WTC11 (cell line): ENCODE data around the gene KRI1. TPM values are rescaled to one million over a fixed set of nuclear protein-coding genes. Genes with fewer than 3 reads are reported as not detected.

Experiments used
- ATAC-seq: fragments of 200-7000 bp; cut with Tn5 transposase; 2 replicates; pipeline ENCODE4 v1.10.0; 2021; ENCODE audit warnings: mild to moderate bottlenecking, moderate library complexity
- CTCF ChIA-PET: fragments of 300-600 bp; sonication (Branson Sonifier 250); formaldehyde crosslinking; loops from one replicate; lab custom pipeline; 2021; ENCODE audit warnings: antibody characterized with exemption; lab: Charles Lee
- POLR2A ChIA-PET: fragments of 350-600 bp; sonication (Branson Sonifier 250); formaldehyde crosslinking; loops from one replicate; lab custom pipeline; 2021; ENCODE audit warnings: antibody characterized with exemption; lab: Charles Lee
- DNase-seq: peaks from one replicate; pipeline ENCODE4 v3.0.0; 2021; ENCODE audit warnings: low spot score
- H3K27ac Mint-ChIP-seq: 2 replicates; pipeline ENCODE4 v1.8.0; 2021; ENCODE audit warnings: mixed read lengths
- H3K27me3 Mint-ChIP-seq: 2 replicates; pipeline ENCODE4 v1.8.0; 2021; ENCODE audit warnings: low read depth, mild to moderate bottlenecking, moderate library complexity, mixed read lengths
- H3K36me3 Mint-ChIP-seq: 2 replicates; pipeline ENCODE4 v1.8.0; 2021; ENCODE audit warnings: mixed read lengths
- H3K4me1 Mint-ChIP-seq: 2 replicates; pipeline ENCODE4 v1.8.0; 2022; ENCODE audit warnings: mixed read lengths
- H3K4me3 Mint-ChIP-seq: 2 replicates; pipeline ENCODE4 v1.8.0; 2021; ENCODE audit warnings: mild to moderate bottlenecking, moderate library complexity, mixed read lengths
- H3K9me3 Mint-ChIP-seq: 2 replicates; pipeline ENCODE4 v1.8.0; 2021; ENCODE audit warnings: mixed read lengths
- CREB1 ChIP-seq: sonication (generic); formaldehyde crosslinking; IDR thresholded peaks from 2 replicates; pipeline ENCODE4 v1.8.0; 2023; ENCODE audit warnings: mild to moderate bottlenecking, missing genetic modification reagents
- EMX1 ChIP-seq: fragments of 250-450 bp; sonication (Bioruptor Pico); IDR thresholded peaks from 2 replicates; pipeline ENCODE4 v1.8.0; 2021; ENCODE audit warnings: mild to moderate bottlenecking
- FOXJ3 ChIP-seq: sonication (generic); formaldehyde crosslinking; IDR thresholded peaks from 2 replicates; pipeline ENCODE4 v1.9.0; 2021; ENCODE audit warnings: missing genetic modification reagents, mild to moderate bottlenecking, borderline replicate concordance
- GTF2I ChIP-seq: fragments of 250-450 bp; sonication (Bioruptor Pico); conservative IDR thresholded peaks from 2 replicates; pipeline ENCODE4 v1.4.0; 2021; ENCODE audit warnings: mild to moderate bottlenecking
- JAZF1 ChIP-seq: fragments of 250-450 bp; sonication (Bioruptor Pico); IDR thresholded peaks from 2 replicates; pipeline ENCODE4 v1.9.0; 2021; ENCODE audit warnings: moderate library complexity, mild to moderate bottlenecking, inconsistent platforms
- NR2C2 ChIP-seq: sonication (generic); formaldehyde crosslinking; IDR thresholded peaks from 2 replicates; pipeline ENCODE4 v1.8.0; 2022; ENCODE audit warnings: mild to moderate bottlenecking, missing genetic modification reagents
- OVOL2 ChIP-seq: fragments of 250-450 bp; sonication (Bioruptor Pico); IDR thresholded peaks from 2 replicates; pipeline ENCODE4 v1.9.0; 2021; ENCODE audit warnings: mild to moderate bottlenecking, borderline replicate concordance
- RORB ChIP-seq: fragments of 250-450 bp; sonication (Bioruptor Pico); IDR thresholded peaks from 2 replicates; pipeline ENCODE4 v1.9.0; 2021; ENCODE audit warnings: mild to moderate bottlenecking
- TEAD4 ChIP-seq: sonication (generic); formaldehyde crosslinking; IDR thresholded peaks from 2 replicates; pipeline ENCODE4 v1.8.0; 2022; ENCODE audit warnings: mild to moderate bottlenecking, missing genetic modification reagents
- TP53 ChIP-seq: sonication (generic); formaldehyde crosslinking; IDR thresholded peaks from 2 replicates; pipeline ENCODE4 v1.8.1; 2023; ENCODE audit warnings: mild to moderate bottlenecking, missing genetic modification reagents
- ZNF232 ChIP-seq: sonication (generic); formaldehyde crosslinking; IDR thresholded peaks from 2 replicates; pipeline ENCODE4 v1.8.0; 2022; ENCODE audit warnings: mild to moderate bottlenecking, missing genetic modification reagents
- ZNF396 ChIP-seq: fragments of 250-450 bp; sonication (Bioruptor Pico); IDR thresholded peaks from 2 replicates; pipeline ENCODE4 v1.8.0; 2021; ENCODE audit warnings: mild to moderate bottlenecking, moderate library complexity, borderline replicate concordance
- total RNA-seq: library from RNA; stranded (reverse); gene quantifications from 3 replicates; pipeline ENCODE4 v1.2.3, GENCODE V29; 2021
- TF ChIP-seq, protein P1 (sequence below): sonication (generic); formaldehyde crosslinking; IDR thresholded peaks from 2 replicates; pipeline ENCODE4 v1.8.1; 2023; ENCODE audit warnings: mild to moderate bottlenecking, missing genetic modification reagents, moderate library complexity
- TF ChIP-seq, protein P2 (sequence below): fragments of 250-450 bp; sonication (Bioruptor Pico); IDR thresholded peaks from 2 replicates; pipeline ENCODE4 v1.9.0; 2021; ENCODE audit warnings: mild to moderate bottlenecking
- TF ChIP-seq, protein P3 (sequence below): sonication (generic); formaldehyde crosslinking; conservative IDR thresholded peaks from 2 replicates; pipeline ENCODE4 v1.8.1; 2022; ENCODE audit warnings: mild to moderate bottlenecking, missing genetic modification reagents
- TF ChIP-seq, protein P4 (sequence below): fragments of 250-450 bp; sonication (Bioruptor Pico); IDR thresholded peaks from 2 replicates; pipeline ENCODE4 v1.9.0; 2021; ENCODE audit warnings: mild to moderate bottlenecking, borderline replicate concordance
- TF ChIP-seq, protein P5 (sequence below): sonication (generic); formaldehyde crosslinking; IDR thresholded peaks from 2 replicates; pipeline ENCODE4 v1.8.0; 2022; ENCODE audit warnings: mild to moderate bottlenecking, missing genetic modification reagents
- TF ChIP-seq, protein P6 (sequence below): sonication (generic); formaldehyde crosslinking; IDR thresholded peaks from 2 replicates; pipeline ENCODE4 v1.8.0; 2022; ENCODE audit warnings: mild to moderate bottlenecking, missing genetic modification reagents
- TF ChIP-seq, protein P7 (sequence below): sonication (generic); formaldehyde crosslinking; IDR thresholded peaks from 2 replicates; pipeline ENCODE4 v1.8.1; 2022; ENCODE audit warnings: low read depth, missing genetic modification reagents, borderline replicate concordance

Gene KRI1
- total RNA-seq, 1 experiment from 2014 or later: 43.6 TPM

DNA sequence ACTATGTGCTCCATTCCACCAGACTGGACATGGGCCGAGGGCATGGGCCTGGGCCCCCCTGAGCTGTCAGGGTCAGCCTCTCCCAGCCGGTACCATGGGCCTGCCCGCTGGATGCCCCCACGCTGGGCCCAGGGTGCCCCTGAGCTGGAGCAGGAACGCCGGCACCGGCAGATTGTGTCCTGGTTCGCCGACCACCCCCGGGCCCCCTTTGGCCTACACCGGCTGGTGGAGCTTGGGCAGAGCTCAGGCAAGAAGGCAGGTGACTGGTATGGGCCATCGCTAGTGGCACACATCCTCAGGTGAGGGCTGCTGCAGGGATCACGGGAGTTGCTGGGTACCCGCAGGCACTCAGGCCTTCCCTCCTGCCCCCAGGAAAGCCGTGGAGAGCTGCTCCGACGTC is 19.0 kb downstream of the KRI1 start:
- peaks cover 4% of the 10 kb centered on the region; the same call in 1 of the 2 replicates for H3K4me1 Mint-ChIP-seq
- no peaks in the 10 kb centered on the region for H3K27me3 Mint-ChIP-seq
- no peak for ATAC-seq
- H3K4me3 Mint-ChIP-seq: no peak overlapping the region
- TF ChIP-seq TP53 (no peak), GTF2I (CRISPR knock-in tag) (no peak), NR2C2 (CRISPR knock-in tag) (no peak), TEAD4 (CRISPR knock-in tag) (no peak), CREB1 (no peak), FOXJ3 (CRISPR knock-in tag) (no peak), ZNF232 (no peak), ZNF396 (no peak), EMX1 (CRISPR knock-in tag) (no peak), OVOL2 (CRISPR knock-in tag) (no peak), JAZF1 (CRISPR knock-in tag) (no peak), RORB (CRISPR knock-in tag) (no peak)
- TF ChIP-seq, protein P1, sequence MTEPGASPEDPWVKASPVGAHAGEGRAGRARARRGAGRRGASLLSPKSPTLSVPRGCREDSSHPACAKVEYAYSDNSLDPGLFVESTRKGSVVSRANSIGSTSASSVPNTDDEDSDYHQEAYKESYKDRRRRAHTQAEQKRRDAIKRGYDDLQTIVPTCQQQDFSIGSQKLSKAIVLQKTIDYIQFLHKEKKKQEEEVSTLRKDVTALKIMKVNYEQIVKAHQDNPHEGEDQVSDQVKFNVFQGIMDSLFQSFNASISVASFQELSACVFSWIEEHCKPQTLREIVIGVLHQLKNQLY (CRISPR knock-in tag): no peak
- TF ChIP-seq, protein P2, sequence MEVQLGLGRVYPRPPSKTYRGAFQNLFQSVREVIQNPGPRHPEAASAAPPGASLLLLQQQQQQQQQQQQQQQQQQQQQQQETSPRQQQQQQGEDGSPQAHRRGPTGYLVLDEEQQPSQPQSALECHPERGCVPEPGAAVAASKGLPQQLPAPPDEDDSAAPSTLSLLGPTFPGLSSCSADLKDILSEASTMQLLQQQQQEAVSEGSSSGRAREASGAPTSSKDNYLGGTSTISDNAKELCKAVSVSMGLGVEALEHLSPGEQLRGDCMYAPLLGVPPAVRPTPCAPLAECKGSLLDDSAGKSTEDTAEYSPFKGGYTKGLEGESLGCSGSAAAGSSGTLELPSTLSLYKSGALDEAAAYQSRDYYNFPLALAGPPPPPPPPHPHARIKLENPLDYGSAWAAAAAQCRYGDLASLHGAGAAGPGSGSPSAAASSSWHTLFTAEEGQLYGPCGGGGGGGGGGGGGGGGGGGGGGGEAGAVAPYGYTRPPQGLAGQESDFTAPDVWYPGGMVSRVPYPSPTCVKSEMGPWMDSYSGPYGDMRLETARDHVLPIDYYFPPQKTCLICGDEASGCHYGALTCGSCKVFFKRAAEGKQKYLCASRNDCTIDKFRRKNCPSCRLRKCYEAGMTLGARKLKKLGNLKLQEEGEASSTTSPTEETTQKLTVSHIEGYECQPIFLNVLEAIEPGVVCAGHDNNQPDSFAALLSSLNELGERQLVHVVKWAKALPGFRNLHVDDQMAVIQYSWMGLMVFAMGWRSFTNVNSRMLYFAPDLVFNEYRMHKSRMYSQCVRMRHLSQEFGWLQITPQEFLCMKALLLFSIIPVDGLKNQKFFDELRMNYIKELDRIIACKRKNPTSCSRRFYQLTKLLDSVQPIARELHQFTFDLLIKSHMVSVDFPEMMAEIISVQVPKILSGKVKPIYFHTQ (CRISPR knock-in tag): no peak
- TF ChIP-seq, protein P3, sequence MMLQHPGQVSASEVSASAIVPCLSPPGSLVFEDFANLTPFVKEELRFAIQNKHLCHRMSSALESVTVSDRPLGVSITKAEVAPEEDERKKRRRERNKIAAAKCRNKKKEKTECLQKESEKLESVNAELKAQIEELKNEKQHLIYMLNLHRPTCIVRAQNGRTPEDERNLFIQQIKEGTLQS (CRISPR knock-in tag): no peak
- TF ChIP-seq, protein P4, sequence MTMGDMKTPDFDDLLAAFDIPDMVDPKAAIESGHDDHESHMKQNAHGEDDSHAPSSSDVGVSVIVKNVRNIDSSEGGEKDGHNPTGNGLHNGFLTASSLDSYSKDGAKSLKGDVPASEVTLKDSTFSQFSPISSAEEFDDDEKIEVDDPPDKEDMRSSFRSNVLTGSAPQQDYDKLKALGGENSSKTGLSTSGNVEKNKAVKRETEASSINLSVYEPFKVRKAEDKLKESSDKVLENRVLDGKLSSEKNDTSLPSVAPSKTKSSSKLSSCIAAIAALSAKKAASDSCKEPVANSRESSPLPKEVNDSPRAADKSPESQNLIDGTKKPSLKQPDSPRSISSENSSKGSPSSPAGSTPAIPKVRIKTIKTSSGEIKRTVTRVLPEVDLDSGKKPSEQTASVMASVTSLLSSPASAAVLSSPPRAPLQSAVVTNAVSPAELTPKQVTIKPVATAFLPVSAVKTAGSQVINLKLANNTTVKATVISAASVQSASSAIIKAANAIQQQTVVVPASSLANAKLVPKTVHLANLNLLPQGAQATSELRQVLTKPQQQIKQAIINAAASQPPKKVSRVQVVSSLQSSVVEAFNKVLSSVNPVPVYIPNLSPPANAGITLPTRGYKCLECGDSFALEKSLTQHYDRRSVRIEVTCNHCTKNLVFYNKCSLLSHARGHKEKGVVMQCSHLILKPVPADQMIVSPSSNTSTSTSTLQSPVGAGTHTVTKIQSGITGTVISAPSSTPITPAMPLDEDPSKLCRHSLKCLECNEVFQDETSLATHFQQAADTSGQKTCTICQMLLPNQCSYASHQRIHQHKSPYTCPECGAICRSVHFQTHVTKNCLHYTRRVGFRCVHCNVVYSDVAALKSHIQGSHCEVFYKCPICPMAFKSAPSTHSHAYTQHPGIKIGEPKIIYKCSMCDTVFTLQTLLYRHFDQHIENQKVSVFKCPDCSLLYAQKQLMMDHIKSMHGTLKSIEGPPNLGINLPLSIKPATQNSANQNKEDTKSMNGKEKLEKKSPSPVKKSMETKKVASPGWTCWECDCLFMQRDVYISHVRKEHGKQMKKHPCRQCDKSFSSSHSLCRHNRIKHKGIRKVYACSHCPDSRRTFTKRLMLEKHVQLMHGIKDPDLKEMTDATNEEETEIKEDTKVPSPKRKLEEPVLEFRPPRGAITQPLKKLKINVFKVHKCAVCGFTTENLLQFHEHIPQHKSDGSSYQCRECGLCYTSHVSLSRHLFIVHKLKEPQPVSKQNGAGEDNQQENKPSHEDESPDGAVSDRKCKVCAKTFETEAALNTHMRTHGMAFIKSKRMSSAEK: no peak
- TF ChIP-seq, protein P5, sequence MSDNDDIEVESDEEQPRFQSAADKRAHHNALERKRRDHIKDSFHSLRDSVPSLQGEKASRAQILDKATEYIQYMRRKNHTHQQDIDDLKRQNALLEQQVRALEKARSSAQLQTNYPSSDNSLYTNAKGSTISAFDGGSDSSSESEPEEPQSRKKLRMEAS (CRISPR knock-in tag): no peak
- TF ChIP-seq, protein P6, sequence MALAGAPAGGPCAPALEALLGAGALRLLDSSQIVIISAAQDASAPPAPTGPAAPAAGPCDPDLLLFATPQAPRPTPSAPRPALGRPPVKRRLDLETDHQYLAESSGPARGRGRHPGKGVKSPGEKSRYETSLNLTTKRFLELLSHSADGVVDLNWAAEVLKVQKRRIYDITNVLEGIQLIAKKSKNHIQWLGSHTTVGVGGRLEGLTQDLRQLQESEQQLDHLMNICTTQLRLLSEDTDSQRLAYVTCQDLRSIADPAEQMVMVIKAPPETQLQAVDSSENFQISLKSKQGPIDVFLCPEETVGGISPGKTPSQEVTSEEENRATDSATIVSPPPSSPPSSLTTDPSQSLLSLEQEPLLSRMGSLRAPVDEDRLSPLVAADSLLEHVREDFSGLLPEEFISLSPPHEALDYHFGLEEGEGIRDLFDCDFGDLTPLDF (CRISPR knock-in tag): no peak
- TF ChIP-seq, protein P7, sequence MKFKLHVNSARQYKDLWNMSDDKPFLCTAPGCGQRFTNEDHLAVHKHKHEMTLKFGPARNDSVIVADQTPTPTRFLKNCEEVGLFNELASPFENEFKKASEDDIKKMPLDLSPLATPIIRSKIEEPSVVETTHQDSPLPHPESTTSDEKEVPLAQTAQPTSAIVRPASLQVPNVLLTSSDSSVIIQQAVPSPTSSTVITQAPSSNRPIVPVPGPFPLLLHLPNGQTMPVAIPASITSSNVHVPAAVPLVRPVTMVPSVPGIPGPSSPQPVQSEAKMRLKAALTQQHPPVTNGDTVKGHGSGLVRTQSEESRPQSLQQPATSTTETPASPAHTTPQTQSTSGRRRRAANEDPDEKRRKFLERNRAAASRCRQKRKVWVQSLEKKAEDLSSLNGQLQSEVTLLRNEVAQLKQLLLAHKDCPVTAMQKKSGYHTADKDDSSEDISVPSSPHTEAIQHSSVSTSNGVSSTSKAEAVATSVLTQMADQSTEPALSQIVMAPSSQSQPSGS (CRISPR knock-in tag): no peak
- TF ChIP-seq, all 79 proteins: peak for 0
- ChIA-PET POLR2A (no interaction called here), CTCF (no interaction called here)
- H3K9me3 Mint-ChIP-seq: no peaks in the 10 kb centered on the region
- H3K27ac Mint-ChIP-seq: no peak overlapping the region
- H3K36me3 Mint-ChIP-seq: peaks cover 34% of the 10 kb centered on the region
- DNase-seq: no peak
